SU-DHL-6 (cell line): ENCODE results near the gene SRPK2.

Experiments used
- H2AFZ ChIP-seq: fragments of 200-600 bp; sonication (generic); 2 replicates; pipeline ENCODE4 v1.6.1; 2014; ENCODE audit warnings: low read depth, mild to moderate bottlenecking, moderate library complexity, mixed read lengths, antibody characterized with exemption, low read length; ENCODE audit not compliant: severe bottlenecking
- H3F3A ChIP-seq: fragments of 200-600 bp; shearing (Covaris generic); 2 replicates; pipeline ENCODE4 v1.6.0; 2016; ENCODE audit warnings: antibody characterized with exemption, mild to moderate bottlenecking; ENCODE audit not compliant: insufficient read depth
- H3K27ac ChIP-seq: fragments of 200-600 bp; sonication (generic); 2 replicates; pipeline ENCODE4 v1.5.1; 2016; ENCODE audit warnings: low read depth, mild to moderate bottlenecking, low read length, moderate library complexity, mixed read lengths
- H3K27me3 ChIP-seq: fragments of 200-600 bp; sonication (generic), shearing (Covaris generic); 2 replicates; pipeline ENCODE4 v1.6.0; 2014; ENCODE audit warnings: mild to moderate bottlenecking, low read length
- H3K36me3 ChIP-seq: fragments of 200-600 bp; sonication (generic); 2 replicates; pipeline ENCODE4 v1.6.1; 2014; ENCODE audit warnings: mild to moderate bottlenecking, low read length, mixed read lengths
- H3K4me2 ChIP-seq: fragments of 300-600, 200-600 bp; shearing (Covaris generic), sonication (generic); 2 replicates; pipeline ENCODE4 v1.6.0; 2014; ENCODE audit warnings: low read length, low read depth, mild to moderate bottlenecking; ENCODE audit not compliant: poor library complexity, severe bottlenecking
- H3K4me3 ChIP-seq: fragments of 200-600 bp; sonication (generic); 2 replicates; pipeline ENCODE4 v1.5.1; 2014; ENCODE audit warnings: antibody characterized with exemption, low read length, mild to moderate bottlenecking, mixed read lengths; ENCODE audit not compliant: insufficient read depth, poor library complexity, severe bottlenecking
- H3K79me2 ChIP-seq: fragments of 200-600 bp; sonication (generic); 2 replicates; pipeline ENCODE4 v1.6.1; 2014; ENCODE audit warnings: mild to moderate bottlenecking, low read length, moderate library complexity; ENCODE audit not compliant: insufficient read depth
- H3K9ac ChIP-seq: fragments of 200-600 bp; sonication (generic); 2 replicates; pipeline ENCODE4 v1.7.0; 2014; ENCODE audit warnings: mild to moderate bottlenecking, low read length
- H3K9me2 ChIP-seq: fragments of 200-600 bp; sonication (generic); replicated peaks from 2 replicates; pipeline ENCODE4 v1.6.1; 2014; ENCODE audit warnings: low read length; ENCODE audit not compliant: insufficient read depth
- H3K9me3 ChIP-seq: fragments of 200-600 bp; sonication (generic); 2 replicates; pipeline ENCODE4 v1.6.1; 2014; ENCODE audit warnings: low read length, mixed read lengths; ENCODE audit not compliant: insufficient read depth
- H4K20me1 ChIP-seq: fragments of 200-600 bp; sonication (generic); 2 replicates; pipeline ENCODE4 v1.6.1; 2014; ENCODE audit warnings: low read depth, mild to moderate bottlenecking, antibody characterized with exemption, low read length, moderate library complexity, mixed read lengths
- CTCF ChIP-seq: fragments of 200-600 bp; sonication (generic); IDR thresholded peaks from one replicate; pipeline ENCODE4 v1.5.1; 2017; ENCODE audit warnings: antibody characterized with exemption, mild to moderate bottlenecking, low read length, moderate library complexity; ENCODE audit not compliant: insufficient read depth, poor library complexity, severe bottlenecking
- EZH2phosphoT487 ChIP-seq: fragments of 200-600 bp; sonication (generic), shearing (Covaris generic); conservative IDR thresholded peaks from 2 replicates; pipeline ENCODE4 v1.6.1; 2018; ENCODE audit warnings: mild to moderate bottlenecking, antibody characterized with exemption, low read length, moderate library complexity, mixed read lengths

The SRPK2 gene

GRCh38 chr7:105130048-105130447 lies 258.7 kb downstream of the SRPK2 start:
- Histone ChIP-seq H3K9me3 (no peaks in the 10 kb centered on the region), H3K9me2 (no peaks in the 10 kb centered on the region), H3K27ac (no peak overlapping the region), H3K4me2 (no peak overlapping the region), H3K4me3 (no peak overlapping the region), H3K9ac (no peak overlapping the region), H3K27me3 (no peaks in the 10 kb centered on the region), H3K79me2 (no peaks in the 10 kb centered on the region), H4K20me1 (no peaks in the 10 kb centered on the region), H2AFZ (no peak overlapping the region), H3K36me3 (0 out of 2 replicates have a peak, but pooled peaks cover 3% of the 10 kb centered on the region), H3F3A (no peaks in the 10 kb centered on the region)
- no peak for TF ChIP-seq CTCF
- no peak for TF ChIP-seq EZH2phosphoT487

GRCh38 chr7:105127179-105127578 lies 261.5 kb downstream of the SRPK2 start:
- Histone ChIP-seq H4K20me1 (no peaks in the 10 kb centered on the region), H2AFZ (no peak overlapping the region), H3K27ac (no peak overlapping the region), H3K9ac (no peak overlapping the region), H3K4me2 (no peak overlapping the region), H3K9me3 (no peaks in the 10 kb centered on the region), H3K36me3 (0 out of 2 replicates have a peak, but pooled peaks cover 3% of the 10 kb centered on the region), H3K79me2 (no peaks in the 10 kb centered on the region), H3K4me3 (no peak overlapping the region), H3K9me2 (no peaks in the 10 kb centered on the region), H3K27me3 (no peaks in the 10 kb centered on the region), H3F3A (0 out of 2 replicates have a peak, but pooled peaks cover under 1% of the 10 kb centered on the region)
- TF ChIP-seq CTCF (no peak), EZH2phosphoT487 (no peak)

- 0 out of 2 replicates have a peak, but pooled peaks cover 3% of the 10 kb centered on the region for H3K36me3 ChIP-seq
- no peak overlapping the region for H3K4me3 ChIP-seq
- H3K9me3 ChIP-seq, result no peaks in the 10 kb centered on the region
- H3K27ac ChIP-seq, result no peak overlapping the region
- H2AFZ ChIP-seq, result no peak overlapping the region
- H3K9me2 ChIP-seq, result no peaks in the 10 kb centered on the region
- no peaks in the 10 kb centered on the region for H3K27me3 ChIP-seq
- no peaks in the 10 kb centered on the region for H4K20me1 ChIP-seq
- H3F3A ChIP-seq, result peaks cover 6% of the 10 kb centered on the region; the same call in 1 of the 2 replicates
- no peak overlapping the region for H3K4me2 ChIP-seq
- no peaks in the 10 kb centered on the region for H3K79me2 ChIP-seq
- no peak for TF ChIP-seq CTCF
- no peak for TF ChIP-seq EZH2phosphoT487
- H3K9ac ChIP-seq, result no peak overlapping the region
Observed at GRCh38 chr7:105126436-105126975, 262.2 kb downstream of the SRPK2 start.
